ENCODE data around the gene RARG.

RARG gene

GRCh38 chr12:53244337-53244736, 12.3 kb upstream of the RARG start:
- no peak for DNase-seq (ENCODE audit: low spot score)

- DNase-seq (ENCODE audit: low spot score), result peak; percentile 6
These were observed 9.8 kb upstream of the RARG start for GRCh38 chr12:53241623-53242412.

GRCh38 chr12:53239643-53240258, 7.7 kb upstream of the RARG start:
- no peak for DNase-seq (ENCODE audit: low spot score)

- no peak for DNase-seq (ENCODE audit: low spot score)
These were observed 4.6 kb upstream of the RARG start for GRCh38 chr12:53236443-53237111.

GRCh38 chr12:53235742-53236442, 3.9 kb upstream of the RARG start:
- no peak for DNase-seq (ENCODE audit: low spot score)

GRCh38 chr12:53235164-53235563, 3.2 kb upstream of the RARG start:
- DNase-seq (ENCODE audit: low spot score), result no peak

- DNase-seq (ENCODE audit: low spot score), result peak; percentile 44
These were observed 2.4 kb upstream of the RARG start for GRCh38 chr12:53234271-53234914.

GRCh38 chr12:53233671-53234121, 1.7 kb upstream of the RARG start:
- peak; percentile 74 for DNase-seq (ENCODE audit: low spot score)

GRCh38 chr12:53232646-53233461, 845 bp upstream of the RARG start:
- peak; percentile 73 for DNase-seq (ENCODE audit: low spot score)

GRCh38 chr12:53231671-53231920, 413 bp downstream of the RARG start:
- DNase-seq (ENCODE audit: low spot score), result no peak

- no peak for DNase-seq (ENCODE audit: low spot score)
These were observed 1.7 kb downstream of the RARG start for GRCh38 chr12:53230108-53230845.

GRCh38 chr12:53229454-53229853, 2.6 kb downstream of the RARG start:
- DNase-seq (ENCODE audit: low spot score), result no peak

GRCh38 chr12:53227836-53228235, 4.2 kb downstream of the RARG start:
- no peak for DNase-seq (ENCODE audit: low spot score)

- no peak for DNase-seq (ENCODE audit: low spot score)
These were observed 4.7 kb downstream of the RARG start for GRCh38 chr12:53227341-53227740.

GRCh38 chr12:53226815-53227214, 5.2 kb downstream of the RARG start:
- DNase-seq (ENCODE audit: low spot score), result no peak

- DNase-seq (ENCODE audit: low spot score), result peak; percentile 22
These were observed 6.2 kb downstream of the RARG start for GRCh38 chr12:53225635-53226424.

GRCh38 chr12:53224897-53225634, 6.9 kb downstream of the RARG start:
- no peak for DNase-seq (ENCODE audit: low spot score)

- no peak for DNase-seq (ENCODE audit: low spot score)
These were observed 7.7 kb downstream of the RARG start for GRCh38 chr12:53224061-53224896.

All from AG20443 (cell line).